GM10266 (cell line): ENCODE results near the gene APOBEC3C.

Source experiments
- DNase-seq: peaks from one replicate; pipeline ENCODE4 v3.0.0; 2012; ENCODE audit errors: extremely low spot score
- TF ChIP-seq, protein P1 (sequence below): IDR thresholded peaks from 2 replicates; pipeline ENCODE4 v1.5.1; 2012; ENCODE audit warnings: mild to moderate bottlenecking, low read depth; ENCODE audit not compliant: control insufficient read depth, insufficient read depth; ENCODE audit errors: missing control alignments

APOBEC3C gene

DNA sequence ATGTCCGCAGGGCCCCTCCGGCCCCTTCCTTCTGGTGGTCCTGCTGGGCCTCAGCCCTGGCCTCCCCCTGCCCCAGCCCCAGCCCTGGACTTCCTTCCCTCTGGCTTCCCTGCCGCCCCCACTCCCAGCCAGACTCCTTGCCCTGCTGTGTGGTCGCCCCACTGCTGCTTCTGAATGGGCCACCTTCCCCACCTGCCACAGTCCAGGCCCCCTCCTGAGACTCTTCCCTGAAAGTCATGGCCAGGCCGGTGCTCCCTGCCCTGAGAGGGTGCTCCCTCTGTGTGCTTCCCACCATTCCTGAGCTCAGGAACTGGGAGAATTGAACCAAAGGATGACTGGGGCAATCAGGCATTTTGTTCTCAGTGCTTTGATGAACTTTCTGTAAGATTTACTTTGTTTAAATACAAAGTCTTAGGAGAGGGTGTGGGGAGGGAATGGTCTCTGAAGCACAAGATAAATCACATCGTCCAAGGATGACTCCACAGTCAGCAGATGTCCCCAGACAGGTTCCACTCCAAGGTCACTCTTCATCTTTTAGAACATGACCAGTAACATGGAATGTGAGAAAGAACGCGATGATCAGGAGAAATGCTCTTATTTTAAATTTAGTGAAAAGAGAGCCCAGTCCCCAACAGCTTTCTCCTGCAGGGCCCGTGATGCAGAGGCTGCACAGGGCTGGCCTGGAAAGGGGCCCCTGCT is 7.6 kb downstream of the APOBEC3C start:
- TF ChIP-seq, protein P1, sequence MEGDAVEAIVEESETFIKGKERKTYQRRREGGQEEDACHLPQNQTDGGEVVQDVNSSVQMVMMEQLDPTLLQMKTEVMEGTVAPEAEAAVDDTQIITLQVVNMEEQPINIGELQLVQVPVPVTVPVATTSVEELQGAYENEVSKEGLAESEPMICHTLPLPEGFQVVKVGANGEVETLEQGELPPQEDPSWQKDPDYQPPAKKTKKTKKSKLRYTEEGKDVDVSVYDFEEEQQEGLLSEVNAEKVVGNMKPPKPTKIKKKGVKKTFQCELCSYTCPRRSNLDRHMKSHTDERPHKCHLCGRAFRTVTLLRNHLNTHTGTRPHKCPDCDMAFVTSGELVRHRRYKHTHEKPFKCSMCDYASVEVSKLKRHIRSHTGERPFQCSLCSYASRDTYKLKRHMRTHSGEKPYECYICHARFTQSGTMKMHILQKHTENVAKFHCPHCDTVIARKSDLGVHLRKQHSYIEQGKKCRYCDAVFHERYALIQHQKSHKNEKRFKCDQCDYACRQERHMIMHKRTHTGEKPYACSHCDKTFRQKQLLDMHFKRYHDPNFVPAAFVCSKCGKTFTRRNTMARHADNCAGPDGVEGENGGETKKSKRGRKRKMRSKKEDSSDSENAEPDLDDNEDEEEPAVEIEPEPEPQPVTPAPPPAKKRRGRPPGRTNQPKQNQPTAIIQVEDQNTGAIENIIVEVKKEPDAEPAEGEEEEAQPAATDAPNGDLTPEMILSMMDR: no peak
- peak; percentile 20 for DNase-seq

DNA sequence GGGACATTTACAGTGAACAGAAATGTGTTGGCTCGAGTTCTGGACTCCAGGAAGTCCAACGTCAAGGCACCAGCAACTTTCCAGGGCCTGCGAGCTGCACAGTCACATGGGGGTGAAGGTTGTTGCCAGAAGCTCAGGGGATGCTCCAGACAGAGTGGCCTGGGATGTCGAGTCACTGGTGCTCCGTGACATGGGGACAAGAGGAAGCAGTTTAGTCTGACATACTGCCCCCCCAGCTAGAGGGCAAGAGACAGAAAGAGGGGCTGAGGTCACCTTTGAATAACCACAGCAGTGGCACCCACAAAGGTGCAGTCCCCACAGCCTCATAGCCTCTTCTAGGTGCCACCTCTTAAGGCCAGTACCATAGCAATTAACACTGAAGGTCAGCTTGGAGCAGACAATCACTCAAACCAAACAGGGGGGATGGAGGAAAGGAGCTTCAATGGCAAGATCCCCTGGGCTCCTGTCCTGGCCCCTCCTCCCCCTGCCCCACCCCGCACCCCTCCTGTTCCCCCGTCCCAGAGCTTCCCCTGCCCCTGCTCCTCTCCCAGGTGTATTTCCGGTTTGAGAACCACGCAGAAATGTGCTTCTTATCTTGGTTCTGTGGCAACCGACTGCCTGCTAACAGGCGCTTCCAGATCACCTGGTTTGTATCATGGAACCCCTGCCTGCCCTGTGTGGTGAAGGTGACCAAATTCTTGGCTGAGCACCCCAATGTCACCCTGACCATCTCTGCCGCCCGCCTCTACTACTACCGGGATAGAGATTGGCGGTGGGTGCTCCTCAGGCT is 10.7 kb downstream of the APOBEC3C start:
- TF ChIP-seq, protein P1: no peak
- DNase-seq: no peak

DNA sequence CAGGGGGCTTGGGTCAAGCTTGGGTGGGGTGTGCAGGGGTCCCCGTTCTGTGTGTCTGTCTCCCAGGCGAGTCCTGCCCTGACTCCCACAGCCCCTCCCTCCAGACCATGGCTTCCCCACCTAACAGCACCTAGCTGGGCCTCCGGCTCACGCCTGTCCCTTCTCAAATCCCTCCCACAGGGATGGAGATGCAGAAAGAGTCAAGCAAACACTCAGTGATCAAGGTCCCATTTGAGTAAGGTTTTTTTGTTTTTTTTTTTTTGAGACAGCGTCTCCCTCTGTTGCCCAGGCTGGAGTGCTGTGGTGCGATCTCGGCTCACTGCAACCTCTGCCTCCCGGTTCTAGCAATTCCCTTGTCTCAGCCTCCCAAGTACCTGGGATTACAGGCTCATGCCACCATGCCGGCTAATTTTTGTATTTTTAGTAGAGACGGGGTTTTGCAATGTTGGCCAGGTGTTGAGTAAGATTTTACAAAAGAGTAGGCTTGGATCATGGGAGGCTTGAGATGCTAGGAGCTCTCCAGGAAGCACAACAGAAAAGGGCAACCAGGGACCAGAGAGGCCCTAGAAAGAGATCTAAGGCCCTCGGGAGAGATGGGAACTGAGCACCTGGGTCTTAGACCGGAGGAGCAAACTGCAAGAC is 12.6 kb downstream of the APOBEC3C start:
- DNase-seq: no peak
- TF ChIP-seq, protein P1: no peak

DNA sequence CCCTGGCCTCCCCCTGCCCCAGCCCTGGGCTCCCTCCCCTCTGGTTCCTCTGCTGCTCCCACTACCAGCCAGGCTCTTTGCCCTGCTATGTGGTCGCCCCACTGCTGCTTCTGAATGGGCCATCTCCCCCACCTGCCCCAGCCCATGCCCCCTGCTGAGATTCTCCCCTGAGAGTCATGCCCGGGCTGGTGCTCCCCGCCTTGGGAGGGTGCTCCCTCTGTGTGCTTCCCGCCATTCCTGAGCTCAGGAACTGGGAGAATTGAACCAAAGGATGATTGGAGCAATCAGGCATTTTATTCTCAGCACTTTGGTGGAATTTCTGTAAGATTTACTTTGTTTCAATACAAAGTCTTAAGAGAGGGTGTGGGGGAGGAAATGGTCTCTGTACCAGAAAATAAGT is 13.7 kb downstream of the APOBEC3C start:
- TF ChIP-seq, protein P1: no peak
- no peak for DNase-seq

DNA sequence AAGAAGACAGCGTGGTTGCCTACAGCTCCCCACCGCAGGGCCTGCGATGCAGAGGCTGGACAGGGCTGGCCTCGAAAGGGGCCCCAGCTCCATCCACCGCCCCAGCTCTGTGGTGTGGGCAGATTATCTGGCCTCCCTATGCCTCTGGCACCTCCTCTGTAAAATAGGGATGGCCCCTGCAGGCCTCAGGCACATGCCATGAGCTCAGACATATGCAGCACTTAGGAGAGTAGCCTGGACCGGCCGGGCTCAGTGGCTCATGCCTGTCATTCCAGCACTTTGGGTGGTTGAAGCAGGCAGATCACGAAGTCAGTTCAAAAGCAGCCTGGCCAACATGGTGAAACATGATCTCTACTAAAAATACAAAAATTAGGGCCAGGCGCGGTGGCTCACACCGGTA is 14.2 kb downstream of the APOBEC3C start:
- DNase-seq: no peak
- TF ChIP-seq, protein P1: no peak

DNA sequence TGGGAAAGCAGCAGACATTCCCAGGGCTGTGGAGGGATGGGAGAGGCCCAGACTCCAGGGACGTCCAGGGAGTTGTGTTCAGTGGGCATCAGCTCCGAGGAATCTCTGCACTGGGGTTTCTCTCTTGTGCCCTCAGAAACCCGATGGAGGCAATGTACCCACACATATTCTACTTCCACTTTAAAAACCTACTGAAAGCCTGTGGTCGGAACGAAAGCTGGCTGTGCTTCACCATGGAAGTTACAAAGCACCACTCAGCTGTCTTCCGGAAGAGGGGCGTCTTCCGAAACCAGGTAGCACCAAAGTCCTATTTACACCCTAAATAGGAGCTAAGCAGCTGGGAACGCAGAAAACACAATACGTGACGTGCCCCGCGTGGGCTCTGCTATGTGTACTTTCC is 15.2 kb downstream of the APOBEC3C start:
- TF ChIP-seq, protein P1: no peak
- no peak for DNase-seq
